ENCODE measurements around the gene OR56B1.

OR56B1 gene

GRCh38 chr11:5767056-5767455, 30.8 kb downstream of the OR56B1 start:
- no peaks in the 10 kb centered on the region for H3K36me3 ChIP-seq (ENCODE audit: insufficient read depth, insufficient read length, low read length)
- H3K9ac ChIP-seq (ENCODE audit: insufficient read length, low read depth): no peak overlapping the region
- no peaks in the 10 kb centered on the region for H3K27me3 ChIP-seq (ENCODE audit: insufficient read depth, insufficient read length)
- H3K4me1 ChIP-seq (ENCODE audit: insufficient read depth, insufficient read length): no peaks in the 10 kb centered on the region
- H3K9me3 ChIP-seq (ENCODE audit: insufficient read depth, low read length): no peaks in the 10 kb centered on the region
- TF ChIP-seq SUZ12 (IDR thresholded peaks at IDR 0.05; ENCODE audit: extremely low read depth, insufficient read depth, insufficient read length) (no peak), ZNF274 (IDR thresholded peaks at IDR 0.05; ENCODE audit: low read depth, low read length) (no peak), YY1 (IDR thresholded peaks at IDR 0.05; ENCODE audit: insufficient read depth, insufficient read length) (no peak)
- no peak for DNase-seq (ENCODE audit: low read depth, low spot score)
- H3K4me3 ChIP-seq (ENCODE audit: insufficient read length, low read depth): no peak overlapping the region

- no peaks in the 10 kb centered on the region for H3K27me3 ChIP-seq (ENCODE audit: insufficient read depth, insufficient read length)
- no peaks in the 10 kb centered on the region for H3K4me1 ChIP-seq (ENCODE audit: insufficient read depth, insufficient read length)
- no peak for DNase-seq (ENCODE audit: low read depth, low spot score)
- TF ChIP-seq SUZ12 (IDR thresholded peaks at IDR 0.05; ENCODE audit: extremely low read depth, insufficient read depth, insufficient read length): no peak
- no peak for TF ChIP-seq ZNF274 (IDR thresholded peaks at IDR 0.05; ENCODE audit: low read depth, low read length)
- no peak for TF ChIP-seq YY1 (IDR thresholded peaks at IDR 0.05; ENCODE audit: insufficient read depth, insufficient read length)
- H3K4me3 ChIP-seq (ENCODE audit: insufficient read length, low read depth): no peak within 1 kb of the TSS
- no peak within 1 kb of the TSS for H3K9ac ChIP-seq (ENCODE audit: insufficient read length, low read depth)
- no peaks in the 10 kb centered on the region for H3K36me3 ChIP-seq (ENCODE audit: insufficient read depth, insufficient read length, low read length)
- H3K9me3 ChIP-seq (ENCODE audit: insufficient read depth, low read length): no peaks in the 10 kb centered on the region
These were observed 47.0 kb downstream of the OR56B1 start, which contains the start of gene OR52N5 for GRCh38 chr11:5783255-5783654. TSS of gene OR52N5 (minus strand) at chr11:5783355. CDS start at chr11:5778634, 4,721 bp downstream.

Data from NT2/D1 (cell line).